AG04450 (cell line): ENCODE results near the gene CNTFR. TPM values are rescaled to one million over a fixed set of nuclear protein-coding genes. Genes with fewer than 3 reads are reported as not detected.

Source experiments
- CTCF ChIA-PET: fragments of 300-600, 350-600 bp; formaldehyde crosslinking; extraction: SDS; loops from one replicate; lab custom pipeline; 2022; ENCODE audit warnings: antibody characterized with exemption, inconsistent platforms; lab: Charles Lee
- POLR2A ChIA-PET: fragments of 350-600 bp; formaldehyde crosslinking; extraction: SDS; loops from one replicate; lab custom pipeline; 2021; ENCODE audit warnings: antibody characterized with exemption, inconsistent platforms; lab: Yijun Ruan, JAX
- DNase-seq: peaks from one replicate; pipeline ENCODE4 v3.0.0-alpha.2; 2011; ENCODE audit warnings: low read depth, low spot score
- H3K27ac ChIP-seq: one replicate; pipeline ENCODE4 v1.5.1; 2012; ENCODE audit warnings: low read depth, low read length, control low read depth
- H3K27me3 ChIP-seq: one replicate; pipeline ENCODE4 v1.6.0; 2012; ENCODE audit warnings: low read length; ENCODE audit not compliant: control insufficient read depth, insufficient read depth
- H3K4me3 ChIP-seq: 2 replicates; pipeline ENCODE4 v1.5.1; 2011; ENCODE audit warnings: mild to moderate bottlenecking, low read depth, low read length, control low read depth
- H3K9me3 ChIP-seq: 2 replicates; pipeline ENCODE4 v1.5.1; 2012; ENCODE audit warnings: low read length; ENCODE audit not compliant: control insufficient read depth, insufficient read depth
- polyA plus RNA-seq: library from polyadenylated mRNA; depleted of rRNA; stranded (reverse); fragments of >200 nt; gene quantifications from 2 replicates; pipeline ENCODE4 v1.2.3, GENCODE V29; 2011
- TF ChIP-seq, protein P1 (sequence below): IDR thresholded peaks from 2 replicates; pipeline ENCODE4 v1.5.1; 2011; ENCODE audit warnings: low read depth, low read length, control low read depth, inconsistent platforms

The CNTFR gene
- polyA plus RNA-seq, 1 experiment, result not detected

DNA sequence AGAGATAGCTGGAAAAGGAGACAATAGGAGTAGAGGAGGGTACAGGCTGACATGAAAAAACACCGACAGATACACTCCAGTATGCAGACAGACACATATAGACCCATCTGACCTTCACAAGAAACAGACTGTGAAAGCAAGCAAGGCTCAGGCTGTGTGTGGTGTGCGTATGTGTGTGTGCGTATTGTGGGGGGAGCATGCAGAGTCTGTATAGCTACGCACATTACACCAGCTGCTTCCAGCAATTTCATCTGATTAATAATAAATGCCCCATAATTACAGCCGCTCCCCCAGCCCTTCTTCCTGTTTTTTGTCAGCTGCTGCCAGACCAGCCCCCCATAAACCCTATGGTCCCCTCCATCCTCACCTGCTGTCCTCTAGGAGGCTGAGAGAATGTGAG is 6.7 kb downstream of the CNTFR start:
- Histone ChIP-seq H3K27ac (no peak overlapping the region), H3K9me3 (no peaks in the 10 kb centered on the region; the same call in 1 of the 2 replicates), H3K4me3 (no peak overlapping the region), H3K27me3 (peaks cover 77% of the 10 kb centered on the region)
- POLR2A ChIA-PET, result no interaction called here
- DNase-seq, result no peak
- CTCF ChIA-PET, result interaction anchor here (0.6 to 6.6 kb wide), 4 partner anchors 9 to 360 kb away, joined by 6 to 42 read pairs (median 8); no protein-coding TSS in a partner anchor
- TF ChIP-seq, protein P1, sequence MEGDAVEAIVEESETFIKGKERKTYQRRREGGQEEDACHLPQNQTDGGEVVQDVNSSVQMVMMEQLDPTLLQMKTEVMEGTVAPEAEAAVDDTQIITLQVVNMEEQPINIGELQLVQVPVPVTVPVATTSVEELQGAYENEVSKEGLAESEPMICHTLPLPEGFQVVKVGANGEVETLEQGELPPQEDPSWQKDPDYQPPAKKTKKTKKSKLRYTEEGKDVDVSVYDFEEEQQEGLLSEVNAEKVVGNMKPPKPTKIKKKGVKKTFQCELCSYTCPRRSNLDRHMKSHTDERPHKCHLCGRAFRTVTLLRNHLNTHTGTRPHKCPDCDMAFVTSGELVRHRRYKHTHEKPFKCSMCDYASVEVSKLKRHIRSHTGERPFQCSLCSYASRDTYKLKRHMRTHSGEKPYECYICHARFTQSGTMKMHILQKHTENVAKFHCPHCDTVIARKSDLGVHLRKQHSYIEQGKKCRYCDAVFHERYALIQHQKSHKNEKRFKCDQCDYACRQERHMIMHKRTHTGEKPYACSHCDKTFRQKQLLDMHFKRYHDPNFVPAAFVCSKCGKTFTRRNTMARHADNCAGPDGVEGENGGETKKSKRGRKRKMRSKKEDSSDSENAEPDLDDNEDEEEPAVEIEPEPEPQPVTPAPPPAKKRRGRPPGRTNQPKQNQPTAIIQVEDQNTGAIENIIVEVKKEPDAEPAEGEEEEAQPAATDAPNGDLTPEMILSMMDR, result no peak

DNA sequence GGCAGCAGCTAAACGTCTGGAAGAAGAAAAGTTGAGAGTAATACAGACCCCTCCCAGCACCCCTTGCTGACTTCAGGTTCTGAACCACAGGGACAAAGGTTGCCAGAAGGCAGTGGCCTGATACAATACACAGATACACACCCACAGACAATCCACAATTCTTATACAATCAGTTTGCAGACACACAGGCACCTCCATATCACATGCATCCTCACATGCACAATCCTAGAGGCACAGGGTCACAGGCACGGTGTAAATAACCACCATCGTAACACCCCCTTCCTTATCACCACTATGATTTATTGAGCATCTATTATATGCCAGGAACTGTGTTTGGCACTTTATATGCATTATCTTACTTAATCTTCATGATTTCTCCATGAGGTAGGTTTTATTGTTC is 8.2 kb downstream of the CNTFR start:
- TF ChIP-seq, protein P1, result no peak
- Histone ChIP-seq H3K4me3 (no peak overlapping the region), H3K27me3 (peaks cover 85% of the 10 kb centered on the region), H3K9me3 (no peaks in the 10 kb centered on the region; the same call in 1 of the 2 replicates), H3K27ac (no peak overlapping the region)
- POLR2A ChIA-PET, result no interaction called here
- CTCF ChIA-PET, result interaction anchor here (0.7 to 6.6 kb wide), 3 partner anchors 11 to 177 kb away, joined by 3 to 42 read pairs (median 11); no protein-coding TSS in a partner anchor
- DNase-seq, result no peak

- H3K27me3 ChIP-seq, result peaks cover 83% of the 10 kb centered on the region
- ChIA-PET CTCF (interaction anchor here (1.1 to 6.6 kb wide), 4 partner anchors 12 to 176 kb away, joined by 3 to 42 read pairs (median 6); partner anchors contain the start of gene RPP25L), POLR2A (no interaction called here)
- no peak overlapping the region for H3K27ac ChIP-seq
- no peak for DNase-seq
- no peaks in the 10 kb centered on the region; the same call in 1 of the 2 replicates for H3K9me3 ChIP-seq
- TF ChIP-seq, protein P1, result no peak
- H3K4me3 ChIP-seq, result no peak overlapping the region
Measured at GRCh38 chr9:34580358-34580757, 9.2 kb downstream of the CNTFR start.

DNA sequence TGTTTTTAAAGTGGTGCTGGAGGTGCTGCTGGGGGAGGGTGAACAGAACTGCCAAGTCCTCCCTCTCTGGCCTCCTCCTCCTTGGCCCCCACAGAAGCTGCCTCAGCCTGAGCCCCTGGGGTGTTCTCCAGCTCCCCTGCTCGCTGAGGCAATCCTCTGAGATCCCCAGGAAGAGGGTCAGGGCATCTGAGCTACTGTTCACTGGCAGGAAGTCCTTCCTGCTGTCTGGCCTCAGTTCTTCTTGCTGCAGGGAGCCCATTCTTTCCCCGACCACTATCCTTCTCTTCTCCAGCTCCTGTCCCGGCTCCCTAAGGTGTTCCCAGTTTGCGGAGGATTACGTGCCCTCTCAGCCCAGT is 9.7 kb downstream of the CNTFR start:
- no peak for DNase-seq
- TF ChIP-seq, protein P1, result no peak
- POLR2A ChIA-PET, result no interaction called here
- H3K4me3 ChIP-seq, result no peak overlapping the region
- H3K27me3 ChIP-seq, result peaks cover 83% of the 10 kb centered on the region
- CTCF ChIA-PET, result interaction anchor here (0.6 to 6.6 kb wide), 7 partner anchors 12 to 1055 kb away, joined by 3 to 42 read pairs (median 6); partner anchors contain the start of gene RPP25L
- H3K9me3 ChIP-seq, result no peaks in the 10 kb centered on the region; the same call in 1 of the 2 replicates
- no peak overlapping the region for H3K27ac ChIP-seq

DNA sequence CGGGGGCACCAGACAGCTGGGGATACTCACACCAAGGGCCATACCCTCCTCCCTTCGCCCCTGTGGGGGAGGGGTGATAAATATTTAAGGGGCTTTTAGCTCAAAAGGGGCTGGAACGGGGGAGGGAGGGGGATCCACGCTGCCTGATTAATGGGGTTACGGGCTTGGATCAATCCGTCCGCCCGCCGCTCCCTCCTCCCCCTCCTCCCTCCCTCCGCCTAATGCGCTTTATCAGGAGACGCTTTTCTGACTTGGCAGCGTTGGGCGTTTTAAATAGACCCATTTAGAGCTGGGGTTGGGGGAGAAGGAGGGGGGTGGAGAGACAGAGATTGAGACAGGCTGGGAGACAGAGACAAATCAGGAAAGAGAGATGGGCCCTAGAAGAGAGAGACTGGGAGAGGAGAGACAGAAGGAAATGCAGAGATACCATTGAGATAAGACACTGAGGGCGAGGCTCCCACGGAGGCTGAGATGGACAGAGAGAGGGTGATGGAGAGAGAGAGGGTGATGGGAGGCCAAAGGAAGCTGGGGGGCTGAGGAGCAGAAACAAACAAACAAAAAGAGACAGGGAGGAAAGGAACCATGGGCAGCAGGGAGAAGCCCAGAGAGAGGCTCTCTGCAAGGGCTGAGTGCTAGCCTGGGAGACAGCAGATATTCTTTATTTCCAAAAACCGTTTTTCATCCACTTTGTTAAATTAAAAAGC is 10.3 kb downstream of the CNTFR start:
- Histone ChIP-seq H3K9me3 (no peaks in the 10 kb centered on the region; the same call in 1 of the 2 replicates), H3K27ac (no peak overlapping the region), H3K27me3 (peaks cover 83% of the 10 kb centered on the region), H3K4me3 (no peak overlapping the region)
- ChIA-PET CTCF (interaction anchor here (0.6 to 6.6 kb wide), 7 partner anchors 13 to 1055 kb away, joined by 3 to 42 read pairs (median 6); partner anchors contain the start of gene RPP25L), POLR2A (no interaction called here)
- TF ChIP-seq, protein P1, result no peak
- no peak for DNase-seq
